Keratinocyte (primary cell): ENCODE data around the gene CHST15. TPM values are rescaled to one million over a fixed set of nuclear protein-coding genes. Genes with fewer than 3 reads are reported as not detected.

Source experiments
- DNase-seq: peaks from one replicate; pipeline ENCODE4 v3.0.0-alpha.2; 2011; ENCODE audit warnings: low read depth, missing footprints, low spot score
- FAIRE-seq: peaks from 2 replicates; lab custom pipeline; 2011; peaks lifted over from hg19 to GRCh38; lab: Jason Lieb, UNC
- H2AFZ ChIP-seq: 2 replicates; pipeline ENCODE4 v1.6.0; 2012; ENCODE audit warnings: low read length, control low read depth, inconsistent platforms; ENCODE audit not compliant: control insufficient read depth
- H3K27ac ChIP-seq: 2 replicates; pipeline ENCODE4 v1.5.1; 2011; ENCODE audit warnings: low read length; ENCODE audit not compliant: control insufficient read depth, insufficient read depth
- H3K27me3 ChIP-seq: 3 replicates; pipeline ENCODE4 v1.6.0; 2011; ENCODE audit warnings: low read length; ENCODE audit not compliant: control insufficient read depth, insufficient read depth; ENCODE audit errors: extremely low read depth
- H3K36me3 ChIP-seq, 2 experiments: 2 replicates in 1 of 2; 3 replicates in 1 of 2; pipeline ENCODE4 v1.5.1; 2011; ENCODE audit warnings: low read length in 2 of 2, mild to moderate bottlenecking in 1 of 2; ENCODE audit not compliant: control insufficient read depth in 2 of 2, insufficient read depth in 2 of 2; ENCODE audit errors: extremely low read depth in 1 of 2
- H3K4me1 ChIP-seq: 3 replicates; pipeline ENCODE4 v1.5.1; 2011; ENCODE audit warnings: low read length; ENCODE audit not compliant: control insufficient read depth, insufficient read depth; ENCODE audit errors: extremely low read depth
- H3K4me2 ChIP-seq: 3 replicates; pipeline ENCODE4 v1.6.0; 2011; ENCODE audit warnings: low read depth, low read length; ENCODE audit not compliant: control insufficient read depth, insufficient read depth; ENCODE audit errors: extremely low read depth
- H3K4me3 ChIP-seq, 3 experiments: fragments of 200-600 bp in 1 of 3; sonication (generic) in 1 of 3; 2 replicates in 2 of 3; 3 replicates in 1 of 3; pipeline ENCODE4 v1.5.1; 2011 to 2016; ENCODE audit warnings: low read length in 3 of 3, mild to moderate bottlenecking in 3 of 3, control low read depth in 2 of 3, inconsistent platforms in 1 of 3, low read depth in 1 of 3, mixed read lengths in 1 of 3, mixed run types in 1 of 3, moderate library complexity in 1 of 3; ENCODE audit not compliant: control insufficient read depth in 2 of 3, insufficient read depth in 2 of 3; ENCODE audit errors: extremely low read depth in 1 of 3
- H3K79me2 ChIP-seq: 2 replicates; pipeline ENCODE4 v1.6.0; 2012; ENCODE audit warnings: low read length; ENCODE audit not compliant: control insufficient read depth, insufficient read depth
- H3K9ac ChIP-seq: 3 replicates; pipeline ENCODE4 v1.6.0; 2011; ENCODE audit warnings: low read length; ENCODE audit not compliant: control insufficient read depth, insufficient read depth; ENCODE audit errors: extremely low read depth
- H3K9me1 ChIP-seq: 3 replicates; pipeline ENCODE4 v1.6.0; 2011; ENCODE audit warnings: low read length; ENCODE audit not compliant: control insufficient read depth, insufficient read depth; ENCODE audit errors: extremely low read depth
- H3K9me3 ChIP-seq: 2 replicates; pipeline ENCODE4 v1.5.1; 2012; ENCODE audit warnings: low read depth, low read length; ENCODE audit not compliant: control insufficient read depth
- H4K20me1 ChIP-seq: 3 replicates; pipeline ENCODE4 v1.6.0; 2011; ENCODE audit warnings: low read length; ENCODE audit not compliant: control insufficient read depth, insufficient read depth; ENCODE audit errors: extremely low read depth
- CTCF ChIP-seq, 3 experiments: IDR thresholded peaks in 1 of 3; conservative IDR thresholded peaks in 1 of 3; optimal IDR thresholded peaks in 1 of 3; 2 replicates in 2 of 3; 3 replicates in 1 of 3; pipeline versions ENCODE3 to v1.5.1; 2011; ENCODE audit warnings: low read length in 3 of 3, mild to moderate bottlenecking in 3 of 3, moderate library complexity in 2 of 3, control low read depth in 1 of 3, inconsistent platforms in 1 of 3; ENCODE audit not compliant: insufficient read depth in 2 of 3; ENCODE audit errors: extremely low read depth in 1 of 3
- EZH2 ChIP-seq: IDR thresholded peaks from one replicate; pipeline ENCODE4 v1.6.1; 2012; ENCODE audit warnings: inconsistent platforms, mild to moderate bottlenecking, low read length, moderate library complexity
- dilution Hi-C: fragments of 300-500 bp; cut with MboI; formaldehyde crosslinking; loops from one replicate; pipeline ENCODE4 v1.7.0; 2020; ENCODE audit warnings: low sequenced_read_pairs; ENCODE audit not compliant: extremely low pct_ligation_motif_present
- polyA plus RNA-seq, 5 experiments: library from polyadenylated mRNA; depleted of rRNA in 3 of 5; stranded (reverse) in 3 of 5; stranded (forward) in 1 of 5; unstranded in 1 of 5; fragments of >200 nt; gene quantifications; 1 replicate in 1 of 5; 2 replicates in 3 of 5; 3 replicates in 1 of 5; pipeline versions ENCODE4 v1.2.1 to v1.2.3, GENCODE V29; 2011 to 2012; ENCODE audit warnings: missing spikeins in 2 of 5, low read depth in 1 of 5, low replicate concordance in 1 of 5

The CHST15 gene
- polyA plus RNA-seq, 1 donor (not counting 4 experiments of a cell fraction or from before 2014, with no cell fraction given): 24.5 TPM

- H3K4me2 ChIP-seq: peak overlapping the region; percentile 80
- H3K27ac ChIP-seq: peak overlapping the region; percentile 53
- peaks cover 23% of the 10 kb centered on the region for H3K4me1 ChIP-seq
- peak; percentile 21 for DNase-seq
- no peaks in the 10 kb centered on the region for H3K27me3 ChIP-seq
- no peaks in the 10 kb centered on the region for H3K79me2 ChIP-seq
- no peaks in the 10 kb centered on the region for H4K20me1 ChIP-seq
- no peaks in the 10 kb centered on the region for H3K36me3 ChIP-seq
- dilution Hi-C loops: no loop called here
- peak overlapping the region; percentile 51 for H3K9ac ChIP-seq
- H3K9me3 ChIP-seq: no peaks in the 10 kb centered on the region
- no peaks in the 10 kb centered on the region for H3K9me1 ChIP-seq
- peak overlapping the region; percentile 75 for H2AFZ ChIP-seq
- peak; percentile 97 for FAIRE-seq
- TF ChIP-seq EZH2: no peak
- no peak for TF ChIP-seq CTCF (optimal IDR thresholded peaks at IDR 0.05 in 1 of 3, IDR thresholded peaks at IDR 0.05 in 1 of 3, conservative IDR thresholded peaks at IDR 0.05 in 1 of 3; ENCODE audit: extremely low read depth in 1 of 3, insufficient read depth in 2 of 3, low read length in 3 of 3)
- H3K4me3 ChIP-seq: peak overlapping the region in 1 of 3 experiments; percentile 36
These were observed 13.0 kb upstream of the CHST15 start for GRCh38 chr10:124106241-124106879.

DNA sequence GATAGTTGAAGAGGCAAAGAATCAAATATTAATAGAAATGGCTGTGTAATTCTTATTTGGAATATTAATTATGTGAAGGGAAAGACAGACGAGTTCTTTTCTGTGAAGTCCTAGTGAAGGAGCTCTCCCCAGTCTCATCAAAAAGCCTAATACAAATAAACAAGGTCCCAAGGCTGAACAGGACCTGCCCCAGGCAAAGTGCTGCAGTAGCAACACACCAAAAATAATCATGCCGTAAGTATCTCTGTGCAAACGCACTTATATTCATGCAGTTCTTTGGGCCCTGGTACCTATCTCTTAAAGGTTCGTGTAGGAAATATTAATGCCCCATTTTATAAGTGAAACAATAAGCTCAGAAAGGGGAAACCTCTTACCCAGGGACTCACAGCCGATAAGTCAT is 12.2 kb upstream of the CHST15 start:
- DNase-seq: no peak
- no peak for FAIRE-seq
- Histone ChIP-seq H3K4me1 (peaks cover 23% of the 10 kb centered on the region), H3K36me3 (no peaks in the 10 kb centered on the region), H3K9ac (no peak overlapping the region), H3K79me2 (no peaks in the 10 kb centered on the region), H3K9me1 (no peaks in the 10 kb centered on the region), H3K4me3 (no peak overlapping the region), H3K4me2 (peak overlapping the region; percentile 80), H4K20me1 (no peaks in the 10 kb centered on the region), H2AFZ (no peak overlapping the region), H3K9me3 (no peaks in the 10 kb centered on the region), H3K27ac (no peak overlapping the region), H3K27me3 (no peaks in the 10 kb centered on the region)
- dilution Hi-C loops: no loop called here
- TF ChIP-seq CTCF (optimal IDR thresholded peaks at IDR 0.05 in 1 of 3, IDR thresholded peaks at IDR 0.05 in 1 of 3, conservative IDR thresholded peaks at IDR 0.05 in 1 of 3; ENCODE audit: extremely low read depth in 1 of 3, insufficient read depth in 2 of 3, low read length in 3 of 3): no peak
- TF ChIP-seq EZH2: no peak
